K562 (cell line): ENCODE data around the gene ERN1. TPM values are rescaled to one million over a fixed set of nuclear protein-coding genes. Genes with fewer than 3 reads are reported as not detected.

ENCODE experiments used
- ATAC-seq: fragments of 200-7000 bp; cut with Tn5 transposase; 3 replicates; pipeline ENCODE4 v1.9.1; 2020; ENCODE audit warnings: moderate library complexity
- BruUV-seq: library from RNA; stranded (reverse); fragments of 400-500 nt; replicated peaks from 2 replicates; lab custom pipeline; 2021; lab: Mats Ljungman, UMichigan
- CTCF ChIA-PET: fragments of 300-600 bp; formaldehyde crosslinking; extraction: SDS; loops from one replicate; lab custom pipeline; 2021; ENCODE audit warnings: low intra/inter-chr PET ratio; lab: Yijun Ruan, JAX
- POLR2A ChIA-PET: fragments of 300-600, 350-650 bp; sonication (Branson Sonifier 250); formaldehyde crosslinking; extraction: SDS; loops from one replicate; lab custom pipeline; 2021; ENCODE audit warnings: antibody characterized with exemption, inconsistent platforms; lab: Yijun Ruan, JAX
- DNase-seq, 4 experiments: peaks; one replicate each; pipeline versions ENCODE4 v3.0.0 to v3.0.0-alpha.2; 2011 to 2018; ENCODE audit warnings: low spot score in 3 of 4, mixed read lengths in 3 of 4; ENCODE audit errors: extremely low read depth in 1 of 4
- FAIRE-seq: peaks from 2 replicates; lab custom pipeline; 2011; peaks lifted over from hg19 to GRCh38; lab: Jason Lieb, UNC
- H2AFZ ChIP-seq: 2 replicates; pipeline ENCODE4 v1.6.0; 2011; ENCODE audit warnings: low read depth, low read length, control low read depth, inconsistent platforms
- H3K27ac ChIP-seq: fragments of 200-600 bp; 3 replicates; pipeline ENCODE4 v1.8.0; 2011; ENCODE audit warnings: low read depth, mild to moderate bottlenecking, control low read depth, inconsistent platforms, low read length, moderate library complexity, mixed read lengths; ENCODE audit errors: extremely low read depth
- H3K27me3 ChIP-seq, 2 experiments: fragments of 300-600 bp in 1 of 2; 2 replicates in 1 of 2; 3 replicates in 1 of 2; pipeline versions ENCODE4 v1.6.0 to v1.8.0; 2011; ENCODE audit warnings: inconsistent platforms in 2 of 2, low read length in 2 of 2, mild to moderate bottlenecking in 1 of 2, mixed read lengths in 1 of 2, moderate library complexity in 1 of 2; ENCODE audit not compliant: control insufficient read depth in 2 of 2, insufficient read depth in 2 of 2
- H3K36me3 ChIP-seq: fragments of 300-600 bp; 3 replicates; pipeline ENCODE4 v1.8.0; 2011; ENCODE audit warnings: mild to moderate bottlenecking, low read length, inconsistent platforms; ENCODE audit not compliant: control insufficient read depth, insufficient read depth
- H3K4me1 ChIP-seq, 2 experiments: fragments of 200-600 bp in 1 of 2; replicated peaks in 1 of 2; 2 replicates in 1 of 2; 3 replicates in 1 of 2; pipeline versions ENCODE4 v1.5.1 to v1.8.0; 2011; ENCODE audit warnings: inconsistent platforms in 2 of 2, low read length in 2 of 2, mild to moderate bottlenecking in 1 of 2, mixed read lengths in 1 of 2, moderate library complexity in 1 of 2; ENCODE audit not compliant: control insufficient read depth in 2 of 2, insufficient read depth in 2 of 2
- H3K4me2 ChIP-seq: 2 replicates; pipeline ENCODE4 v1.6.1; 2011; ENCODE audit warnings: low read length, control low read depth, inconsistent platforms, mixed read lengths; ENCODE audit not compliant: insufficient read depth
- H3K4me3 ChIP-seq: fragments of 200-600 bp; sonication (generic), shearing (Covaris generic); 2 replicates; pipeline ENCODE4 v1.5.1; 2016; ENCODE audit warnings: control low read depth, inconsistent platforms
- H3K79me2 ChIP-seq: fragments of 200-600 bp; 3 replicates; pipeline ENCODE4 v1.8.0; 2011; ENCODE audit warnings: low read length, inconsistent platforms; ENCODE audit not compliant: control insufficient read depth, insufficient read depth
- H3K9ac ChIP-seq, 2 experiments: 2 replicates each; pipeline versions ENCODE4 v1.6.0 to v1.6.1; 2011; ENCODE audit warnings: low read depth in 2 of 2, low read length in 2 of 2, control low read depth in 1 of 2, inconsistent platforms in 1 of 2, mild to moderate bottlenecking in 1 of 2, mixed read lengths in 1 of 2; ENCODE audit not compliant: insufficient read depth in 1 of 2
- H3K9me1 ChIP-seq: one replicate; pipeline ENCODE4 v1.6.0; 2011; ENCODE audit warnings: inconsistent platforms, mild to moderate bottlenecking, low read length, moderate library complexity; ENCODE audit not compliant: control insufficient read depth, insufficient read depth
- H3K9me3 ChIP-seq: replicated peaks from 2 replicates; pipeline ENCODE4 v1.5.1; 2011; ENCODE audit warnings: low read depth, low read length, inconsistent platforms; ENCODE audit not compliant: control insufficient read depth, insufficient read depth
- H4K20me1 ChIP-seq: replicated peaks from 2 replicates; pipeline ENCODE4 v1.6.1; 2011; ENCODE audit warnings: low read length, inconsistent platforms, mixed read lengths; ENCODE audit not compliant: control insufficient read depth, insufficient read depth
- DMBX1 ChIP-seq: fragments of 250-450 bp; sonication (Bioruptor Pico); IDR thresholded peaks from 2 replicates; pipeline ENCODE4 v1.8.0; 2022; ENCODE audit warnings: inconsistent platforms, mild to moderate bottlenecking, moderate library complexity, borderline replicate concordance
- TAL1 ChIP-seq: fragments of 450-650 bp; IDR thresholded peaks from 2 replicates; pipeline ENCODE4 v1.6.1; 2016; ENCODE audit warnings: mild to moderate bottlenecking
- WGBS: fragments of 100-300 bp; shearing (Covaris generic); methylation state at CpG from one replicate; pipeline ENCODE4 v1.1.6; 2016; ENCODE audit warnings: low coverage, mixed read lengths; ENCODE audit not compliant: insufficient coverage; ENCODE audit errors: missing lambda C conversion rate; 5-methylcytosine and 5-hydroxymethylcytosine counted together
- in situ Hi-C: fragments of 300-500 bp; cut with MboI; formaldehyde crosslinking; loops from 4 replicates; pipeline ENCODE4 v1.15.0; 2018; ENCODE audit warnings: inconsistent platforms, mixed read lengths
- intact Hi-C: fragments of 100-400 bp; cut with micrococcal nuclease; formaldehyde crosslinking; loops from 2 replicates; pipeline ENCODE4 v1.14.2; 2022
- polyA plus RNA-seq, 8 experiments: library from polyadenylated mRNA; depleted of rRNA in 4 of 8; stranded (reverse) in 5 of 8; unstranded in 3 of 8; fragments of >200 nt; fragmentation: Nextera tagmentation in 2 of 8; fragmentation: Illumina TruSeq in 1 of 8; extraction: Ambion mirVana in 2 of 8; extraction: Trizol in 1 of 8; gene quantifications; 2 replicates each; pipeline versions ENCODE4 v1.2.1 to v1.2.3, GENCODE V29; 2011 to 2014; ENCODE audit warnings: inconsistent platforms in 1 of 8, missing spikeins in 1 of 8
- total RNA-seq, 7 experiments: library from RNA; depleted of rRNA in 6 of 7; stranded (reverse); fragments of >200 nt in 6 of 7; fragmentation: Illumina TruSeq in 2 of 7; extraction: Trizol in 2 of 7; gene quantifications; 2 replicates each; pipeline versions ENCODE4 v1.2.1 to v1.2.3, GENCODE V29; 2011 to 2021; ENCODE audit warnings: low replicate concordance in 1 of 7

Gene ERN1
- total and polyA plus RNA-seq, 9 of the 15 experiments (the other 6 are each of a cell fraction or from before 2014, with no cell fraction given), result 2.1 to 22.5 (median 7.3) TPM

- ChIA-PET POLR2A (interaction anchor here (0.5 to 0.8 kb wide), 3 partner anchors 33 to 89 kb away, joined by 3 read pairs; no protein-coding TSS in a partner anchor), CTCF (no interaction called here)
- Histone ChIP-seq H4K20me1 (no peaks in the 10 kb centered on the region), H3K9me3 (no peaks in the 10 kb centered on the region), H2AFZ (no peak overlapping the region), H3K4me2 (no peak overlapping the region), H3K9me1 (no peaks in the 10 kb centered on the region), H3K79me2 (no peaks in the 10 kb centered on the region), H3K4me3 (no peak overlapping the region), H3K27ac (no peak overlapping the region), H3K4me1 (no peaks in the 10 kb centered on the region), H3K27me3 (no peaks in the 10 kb centered on the region), H3K9ac (no peak overlapping the region), H3K36me3 (peaks cover 31% of the 10 kb centered on the region; the same call in 2 of the 3 replicates)
- intact Hi-C loops, result no loop called here
- no TSS peak for BruUV-seq
- TF ChIP-seq TAL1 (no peak), DMBX1 (CRISPR knock-in tag) (no peak)
- in situ Hi-C loops, result no loop called here
- WGBS, result 61% methylated on average over 11 of the region's 12 CpGs
- ATAC-seq, result 0 out of 3 replicates have a peak, but pooled peaks have one; percentile 20
- no peak for FAIRE-seq
- no peak for DNase-seq
Measured at GRCh38 chr17:64056269-64057005, 73.5 kb downstream of the ERN1 start.
